CD4-positive, alpha-beta T cell treated with Interleukin-4 for 4 hours (primary cell): ENCODE data around the gene CYB561D2.
A peak's percentile ranks its signal among the peaks of the same experiment; 100 is the strongest.
"Not testable (repeated sequence)": the region's sequence is repeated elsewhere in the genome, so short reads cannot be mapped to it uniquely, and the experiment has no call there.

Experiments used
- DNase-seq: peaks from one replicate; pipeline ENCODE4 v3.0.0-alpha.2; 2020

Gene CYB561D2, protein sequence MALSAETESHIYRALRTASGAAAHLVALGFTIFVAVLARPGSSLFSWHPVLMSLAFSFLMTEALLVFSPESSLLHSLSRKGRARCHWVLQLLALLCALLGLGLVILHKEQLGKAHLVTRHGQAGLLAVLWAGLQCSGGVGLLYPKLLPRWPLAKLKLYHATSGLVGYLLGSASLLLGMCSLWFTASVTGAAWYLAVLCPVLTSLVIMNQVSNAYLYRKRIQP

DNA sequence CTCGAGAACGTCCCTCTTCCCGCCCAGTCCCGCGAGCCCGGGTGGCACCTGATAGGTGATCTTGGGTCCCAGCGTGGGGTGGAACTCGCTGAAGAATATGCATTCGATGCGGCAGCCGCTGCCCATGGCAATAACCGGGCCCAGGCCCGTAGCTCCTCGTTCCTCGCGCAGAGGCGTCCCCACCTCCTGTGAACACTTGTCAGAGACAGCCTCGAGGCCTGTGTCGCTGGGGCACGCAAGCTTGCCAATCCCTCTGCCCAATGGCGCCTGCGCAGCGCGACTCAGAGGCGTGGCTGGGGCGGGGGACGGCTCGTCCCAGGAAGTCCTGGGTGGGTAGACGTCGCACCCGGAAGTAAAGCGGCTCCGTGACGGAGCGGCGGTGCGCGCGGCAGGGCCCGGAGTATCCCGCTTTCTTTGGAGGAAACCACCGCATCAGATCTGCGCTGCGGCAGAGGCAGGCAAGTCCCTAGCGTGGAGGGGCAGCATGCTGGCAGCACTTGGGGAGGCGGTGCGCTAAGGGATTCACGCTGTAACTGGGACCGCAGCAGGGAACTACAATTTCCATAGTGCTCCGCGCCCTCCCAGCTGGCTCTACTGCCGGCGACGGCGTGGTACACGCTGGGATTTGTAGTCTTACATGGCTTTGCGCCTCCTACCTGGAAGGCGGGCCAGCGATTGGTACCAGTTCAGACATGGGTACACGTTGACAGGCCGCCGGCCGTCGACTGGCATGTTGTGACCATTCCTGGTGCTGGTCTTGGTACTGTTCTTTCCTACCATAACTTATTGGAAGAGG, at the start of gene CYB561D2, which contains the start of gene NPRL2:
TSS of gene CYB561D2 (plus strand) at position 336 of the 796 bp plus-strand sequence. CDS start 572 bp downstream, outside the sequence.
TSS of gene NPRL2 (minus strand) at position 249 of the 796 bp plus-strand sequence. CDS start at position 126, 123 bp downstream.
- peak; percentile 98 for DNase-seq

DNA sequence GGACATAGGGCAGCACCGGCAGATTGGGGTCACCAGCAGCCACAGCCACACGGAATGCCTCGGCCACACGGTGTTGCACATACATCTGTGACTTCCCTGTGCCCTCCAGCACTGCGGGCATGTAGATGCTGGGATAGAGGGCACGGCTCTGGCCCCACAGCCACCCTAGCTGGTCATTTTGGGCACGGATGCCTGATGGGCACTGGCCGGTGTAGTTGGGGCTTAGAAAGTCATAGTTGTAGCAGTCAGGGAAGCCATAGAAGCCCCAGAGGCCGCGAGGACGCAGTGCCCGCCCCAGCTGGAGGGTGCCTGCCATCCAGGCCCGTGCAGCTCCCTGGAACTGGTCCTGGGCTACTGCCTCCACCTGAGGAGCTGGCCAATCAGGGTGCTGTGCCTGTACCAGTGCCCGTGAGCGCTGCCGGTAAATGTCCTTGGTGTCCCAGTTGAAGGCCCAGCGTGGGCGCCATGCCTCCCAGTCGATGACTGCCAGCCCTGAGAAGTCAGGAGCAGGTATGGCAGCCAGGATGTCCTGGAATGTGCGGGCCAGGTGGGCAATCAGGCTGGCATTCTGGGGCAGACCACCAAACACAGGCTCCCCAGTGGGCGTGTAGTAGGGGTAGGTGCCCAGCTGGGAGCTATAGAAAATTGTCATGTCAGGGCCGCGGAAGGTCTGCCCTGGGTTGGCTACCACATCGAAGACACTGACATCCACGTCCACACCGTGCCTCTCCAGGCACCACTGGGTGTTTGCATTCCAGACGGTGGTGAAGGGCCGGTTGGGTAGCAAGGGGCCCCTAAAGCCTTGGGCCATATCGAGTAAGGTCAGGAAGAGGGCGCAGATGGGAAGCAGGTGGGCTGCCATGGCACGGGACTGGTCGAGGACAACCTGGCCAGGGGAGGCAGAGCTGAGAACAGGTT, 48.3 kb upstream of the CYB561D2 start:
- DNase-seq, result no peak

DNA sequence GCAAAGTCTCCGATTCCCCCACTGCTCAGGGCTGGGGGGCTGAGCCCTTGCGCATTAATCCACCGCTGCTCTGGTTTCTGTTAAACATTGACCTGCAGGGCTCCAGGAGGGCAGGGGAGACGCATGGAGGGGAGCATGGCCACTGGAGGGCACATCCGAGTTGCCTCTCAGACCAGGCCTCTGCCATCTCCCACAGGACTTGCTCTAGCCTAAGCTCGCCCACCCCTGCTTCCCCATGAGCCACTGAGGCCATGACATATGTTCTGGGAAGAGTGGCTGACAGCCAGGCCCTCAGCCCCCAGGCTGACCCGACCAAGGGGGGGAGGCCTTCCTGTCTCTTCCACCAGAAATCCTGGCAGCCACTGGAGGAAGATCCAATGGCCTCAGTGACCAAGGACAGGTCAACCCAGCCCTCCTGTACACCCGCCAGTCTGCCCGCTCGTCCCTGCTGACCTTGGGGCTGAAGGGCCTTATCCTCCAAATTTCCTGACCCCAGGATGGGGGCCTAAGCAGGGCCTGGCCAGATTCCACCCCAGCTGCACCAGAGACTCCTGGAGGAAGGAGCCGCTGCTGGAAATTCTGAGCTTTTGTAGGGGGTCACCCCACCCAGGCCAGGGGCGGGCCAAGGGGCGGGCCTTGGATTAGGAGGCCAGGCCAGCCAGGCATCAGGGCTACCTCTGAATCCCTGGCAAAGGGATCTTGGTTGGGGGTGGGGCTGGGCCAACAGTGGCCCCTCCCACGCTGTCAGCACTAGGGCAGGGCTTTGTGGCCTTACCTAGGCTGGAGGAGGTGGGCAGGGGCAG, 47.4 kb upstream of the CYB561D2 start, which contains the start of gene HYAL1:
TSS of gene HYAL1 (minus strand) at position 562 of the 803 bp plus-strand sequence. CDS start 618 bp downstream, outside the sequence.
- DNase-seq, result no peak

DNA sequence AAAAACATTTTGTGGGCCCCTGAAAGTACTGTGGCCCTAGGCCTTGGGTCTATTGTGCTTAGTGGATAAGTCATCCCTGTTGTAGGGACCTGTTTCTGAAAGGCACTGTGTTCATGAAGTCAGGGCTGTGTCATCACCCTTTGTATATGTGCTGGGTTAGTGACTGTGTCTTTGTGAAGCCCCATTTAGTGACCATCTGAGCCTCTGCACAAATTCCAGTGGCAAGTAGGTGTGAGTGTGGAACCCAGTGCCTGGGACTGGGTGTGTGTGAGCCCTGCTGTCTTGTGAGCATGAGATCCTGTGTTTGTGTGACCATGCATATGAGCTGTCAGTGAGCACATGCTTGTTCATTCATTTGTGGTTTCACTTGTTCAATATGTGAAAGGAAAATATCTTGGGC, 46.1 kb upstream of the CYB561D2 start:
- no peak for DNase-seq

DNA sequence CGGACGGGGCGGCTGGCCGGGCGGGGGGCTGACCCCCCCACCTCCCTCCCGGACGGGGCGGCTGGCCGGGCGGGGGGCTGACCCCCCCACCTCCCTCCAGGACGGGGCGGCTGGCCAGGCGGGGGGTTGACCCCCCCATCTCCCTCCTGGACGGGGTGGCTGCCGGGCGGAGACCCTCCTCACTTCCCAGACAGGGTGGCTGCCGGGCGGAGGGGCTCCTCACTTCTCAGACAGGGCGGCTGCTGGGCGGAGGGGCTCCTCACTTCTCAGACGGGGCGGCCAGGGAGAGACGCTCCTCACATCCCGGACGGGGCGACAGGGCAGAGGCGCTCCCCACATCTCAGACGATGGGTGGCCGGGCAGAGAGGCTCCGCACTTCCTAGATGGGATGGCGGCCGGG, 38.6 kb upstream of the CYB561D2 start:
- not testable (repeated sequence) for DNase-seq

DNA sequence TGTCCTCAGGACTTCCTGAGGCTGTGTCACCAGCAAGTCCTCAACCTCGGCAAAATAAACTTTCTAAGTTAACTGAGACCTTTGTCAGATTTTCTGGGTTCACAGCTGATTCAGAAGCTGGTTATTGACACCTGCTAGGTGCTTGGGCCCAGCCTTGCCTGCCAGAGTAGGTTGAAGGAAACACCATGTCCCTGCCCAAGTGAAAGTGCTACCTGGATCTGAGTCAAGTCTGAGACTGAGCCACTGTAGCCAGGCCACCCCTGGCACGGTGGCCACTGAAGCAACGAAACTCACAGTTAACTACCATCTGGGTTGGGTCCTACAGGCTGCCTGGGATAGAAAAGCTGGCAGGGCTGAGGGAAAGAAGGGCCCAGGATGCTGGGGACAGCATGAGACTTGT, 36.3 kb upstream of the CYB561D2 start:
- no peak for DNase-seq

DNA sequence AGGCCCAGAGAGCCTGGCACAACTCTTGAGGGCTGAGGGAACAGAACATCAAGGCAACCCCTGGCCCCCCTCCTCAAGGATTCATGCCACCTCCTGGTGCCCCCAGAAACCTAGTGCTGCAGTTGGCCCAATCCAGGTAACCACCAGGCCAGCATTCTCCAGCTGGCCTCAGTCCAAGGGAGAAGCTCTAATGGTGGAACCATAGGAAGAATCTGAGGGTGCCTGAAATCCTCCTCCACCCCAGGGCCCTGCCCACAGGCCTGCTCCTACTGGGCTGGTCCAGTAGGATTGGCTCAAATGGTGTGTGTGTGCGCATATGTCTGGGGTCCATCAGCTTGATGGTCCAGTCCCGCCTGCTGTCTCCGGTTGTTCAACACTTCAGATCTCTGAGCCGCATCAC, 35.8 kb upstream of the CYB561D2 start:
- DNase-seq, result no peak

DNA sequence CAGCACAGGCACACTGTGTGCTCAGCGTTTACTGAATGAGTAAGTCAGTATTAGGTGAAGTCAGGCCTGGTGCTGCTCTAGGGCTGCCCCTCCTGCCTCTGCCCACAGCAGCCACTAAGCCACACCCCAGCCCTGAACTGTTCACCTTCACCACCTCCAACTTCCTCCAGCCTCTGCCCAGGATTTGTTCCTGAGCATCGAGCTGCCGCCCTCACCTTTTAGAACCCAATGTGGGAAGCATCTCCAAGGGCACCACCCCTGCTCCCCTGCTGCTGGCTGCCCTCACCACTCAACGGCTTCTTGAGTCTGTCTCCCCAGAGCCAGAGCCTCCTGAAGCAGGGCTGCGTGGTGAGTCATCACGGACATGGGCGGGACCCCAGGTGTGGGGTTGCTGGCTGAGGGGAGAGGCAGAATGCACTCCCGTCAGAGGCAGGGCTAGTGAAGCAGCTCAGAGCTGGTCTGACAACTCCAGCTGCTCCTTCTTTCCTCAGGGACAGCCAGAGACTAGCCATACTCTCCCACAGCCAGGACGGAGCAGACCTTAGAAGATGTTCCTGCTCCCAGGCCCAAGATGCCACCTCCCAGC, 33.9 kb upstream of the CYB561D2 start:
- DNase-seq, result peak; percentile 86

DNA sequence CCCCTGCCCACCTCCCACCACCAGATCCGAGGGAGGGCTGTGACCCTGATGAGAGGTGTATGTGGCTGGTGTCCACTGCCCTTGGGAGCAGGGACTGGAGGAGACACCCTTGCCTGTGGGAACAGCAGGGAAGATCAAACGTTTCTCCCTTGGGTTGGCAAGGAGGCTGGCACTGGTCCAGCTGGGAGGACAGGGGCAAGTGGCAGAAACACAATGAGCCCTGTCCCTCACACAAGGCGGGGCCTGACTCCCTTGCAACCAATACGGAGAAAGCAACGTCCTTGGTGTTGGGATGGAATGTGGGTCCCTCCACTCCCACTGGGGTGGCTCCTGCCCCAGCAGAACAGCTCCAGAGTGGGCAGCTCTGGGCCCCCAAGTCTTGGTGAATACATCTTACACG, 33.4 kb upstream of the CYB561D2 start:
- DNase-seq, result no peak

DNA sequence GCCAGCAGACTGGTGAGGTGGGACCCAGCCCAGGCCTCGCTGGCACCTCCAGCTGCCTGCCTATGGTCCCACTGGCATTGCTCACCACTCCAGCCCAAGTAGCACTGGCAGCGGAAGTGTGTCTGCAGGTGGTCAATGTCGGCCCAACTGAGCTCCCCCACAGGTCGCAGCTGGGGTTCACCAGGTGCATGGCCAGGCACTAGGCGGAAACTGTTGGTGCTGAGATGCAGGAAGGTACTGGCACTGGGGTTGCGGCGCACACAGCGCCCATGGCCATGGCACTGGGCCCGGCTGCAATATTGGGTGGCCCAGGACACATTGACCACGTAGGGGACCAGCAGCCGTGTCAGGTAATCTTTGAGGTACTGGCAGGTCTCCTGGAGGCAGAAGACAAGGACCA, 32.5 kb upstream of the CYB561D2 start:
- DNase-seq, result no peak

DNA sequence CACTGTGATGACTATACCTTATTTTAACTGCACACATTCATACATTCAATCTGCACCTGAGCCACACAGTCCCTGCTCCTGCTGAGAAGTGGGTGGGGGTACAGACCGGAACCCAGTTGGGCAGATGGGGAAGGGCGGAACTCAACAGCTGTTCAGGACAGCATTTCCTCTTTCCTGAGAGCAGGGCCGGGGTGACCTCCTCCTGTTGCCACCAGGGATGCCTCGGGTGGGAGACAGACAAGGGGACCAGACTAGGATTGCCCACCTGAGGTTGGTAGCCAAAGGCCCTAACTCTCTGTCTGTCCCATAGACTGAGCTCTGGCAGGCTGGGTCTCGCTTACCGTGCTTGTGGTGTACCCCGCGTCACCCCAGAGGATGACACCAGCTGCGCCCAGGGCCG, 32.0 kb upstream of the CYB561D2 start:
- no peak for DNase-seq

DNA sequence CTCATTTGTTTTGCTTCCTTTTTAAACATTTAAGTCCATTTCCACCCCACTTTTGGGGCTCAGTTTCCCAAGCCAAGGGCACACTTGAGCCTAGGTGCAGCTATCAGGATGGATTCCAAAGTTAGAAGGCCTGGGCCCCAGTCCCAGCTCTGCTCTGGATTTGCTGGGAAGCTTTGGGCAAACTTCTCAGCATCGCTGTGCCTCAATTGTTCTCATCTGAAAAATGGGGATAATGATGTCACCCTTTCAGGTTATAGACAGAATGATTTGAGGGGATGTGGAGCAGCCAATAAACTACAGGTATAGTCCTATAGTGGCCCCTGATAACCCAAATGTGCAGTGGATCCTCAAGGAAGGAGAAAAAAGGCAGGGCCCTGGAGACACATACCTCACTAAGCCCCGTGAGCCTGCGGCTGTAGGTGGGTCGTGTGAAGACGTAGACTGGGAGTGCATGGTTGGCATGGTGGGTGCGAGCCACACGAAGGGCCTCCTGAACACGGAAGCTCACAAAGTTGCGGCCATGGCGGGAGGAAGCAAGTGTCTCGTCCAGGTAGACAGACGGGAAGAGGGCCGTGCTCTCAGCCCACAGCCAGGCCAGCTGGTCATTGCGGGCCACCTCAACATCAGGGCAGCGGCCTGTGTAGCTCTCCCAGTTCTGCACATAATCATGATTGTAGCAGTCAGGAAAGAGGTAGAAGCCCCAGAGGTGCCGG, 31.3 kb upstream of the CYB561D2 start:
- DNase-seq, result no peak

DNA sequence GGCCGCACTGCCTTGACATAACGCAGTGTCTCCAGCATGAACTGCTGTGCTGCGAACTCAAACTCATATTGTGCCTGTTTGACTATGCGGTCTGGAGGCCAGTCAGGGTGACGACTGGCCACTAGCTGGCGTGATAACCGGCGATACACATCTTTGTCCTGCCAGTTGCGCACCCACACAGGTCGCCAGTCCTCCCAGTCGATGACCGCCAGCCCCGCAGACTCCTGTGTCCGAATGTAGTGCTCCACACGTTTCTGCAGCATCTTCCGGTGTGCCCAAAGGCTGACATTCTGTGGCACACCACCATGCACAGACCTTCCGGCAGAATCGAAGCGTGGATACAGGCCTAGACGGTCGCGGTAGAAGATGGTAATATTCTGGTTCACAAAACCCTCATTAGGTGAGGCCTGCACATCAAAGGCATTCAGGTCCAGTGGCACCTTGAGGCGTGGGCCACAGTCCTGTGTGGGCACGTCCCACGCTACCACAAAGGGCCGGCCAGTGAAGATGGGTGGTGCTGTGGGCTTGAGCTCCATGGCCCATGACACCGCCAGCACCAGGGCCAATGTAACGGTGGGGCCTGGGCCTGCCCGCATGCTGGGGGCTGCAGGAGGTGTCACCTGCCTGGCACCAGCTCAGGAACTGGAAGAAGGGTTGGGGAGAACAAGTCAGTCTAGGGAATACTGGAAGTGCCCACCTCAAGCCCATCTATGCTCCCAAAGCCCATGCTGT, 30.6 kb upstream of the CYB561D2 start:
- DNase-seq, result no peak

DNA sequence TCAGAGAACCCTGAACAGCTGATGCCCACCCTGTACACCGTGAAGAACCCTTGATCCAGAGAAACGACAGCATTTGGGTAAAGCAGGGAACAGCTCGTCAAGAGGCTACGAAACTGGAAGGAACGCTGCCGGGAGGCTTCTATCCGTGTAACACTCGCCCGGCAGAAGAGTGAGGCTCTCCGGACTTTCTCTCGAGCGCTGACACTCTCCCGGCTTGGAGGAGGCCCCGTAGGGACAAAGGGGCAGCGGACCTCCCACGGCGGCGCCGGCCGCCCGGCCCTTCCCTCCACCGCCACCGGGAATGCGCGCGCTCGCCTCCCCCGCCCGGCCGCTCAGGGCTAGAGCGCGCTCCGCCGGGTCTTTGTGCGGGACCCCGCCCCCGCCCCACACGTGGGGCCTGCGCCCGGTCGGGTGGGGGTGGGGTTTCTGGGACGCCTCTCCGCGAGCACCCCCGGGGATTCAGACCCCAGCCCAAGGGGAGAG, 29.8 kb upstream of the CYB561D2 start:
- peak; percentile 48 for DNase-seq

DNA sequence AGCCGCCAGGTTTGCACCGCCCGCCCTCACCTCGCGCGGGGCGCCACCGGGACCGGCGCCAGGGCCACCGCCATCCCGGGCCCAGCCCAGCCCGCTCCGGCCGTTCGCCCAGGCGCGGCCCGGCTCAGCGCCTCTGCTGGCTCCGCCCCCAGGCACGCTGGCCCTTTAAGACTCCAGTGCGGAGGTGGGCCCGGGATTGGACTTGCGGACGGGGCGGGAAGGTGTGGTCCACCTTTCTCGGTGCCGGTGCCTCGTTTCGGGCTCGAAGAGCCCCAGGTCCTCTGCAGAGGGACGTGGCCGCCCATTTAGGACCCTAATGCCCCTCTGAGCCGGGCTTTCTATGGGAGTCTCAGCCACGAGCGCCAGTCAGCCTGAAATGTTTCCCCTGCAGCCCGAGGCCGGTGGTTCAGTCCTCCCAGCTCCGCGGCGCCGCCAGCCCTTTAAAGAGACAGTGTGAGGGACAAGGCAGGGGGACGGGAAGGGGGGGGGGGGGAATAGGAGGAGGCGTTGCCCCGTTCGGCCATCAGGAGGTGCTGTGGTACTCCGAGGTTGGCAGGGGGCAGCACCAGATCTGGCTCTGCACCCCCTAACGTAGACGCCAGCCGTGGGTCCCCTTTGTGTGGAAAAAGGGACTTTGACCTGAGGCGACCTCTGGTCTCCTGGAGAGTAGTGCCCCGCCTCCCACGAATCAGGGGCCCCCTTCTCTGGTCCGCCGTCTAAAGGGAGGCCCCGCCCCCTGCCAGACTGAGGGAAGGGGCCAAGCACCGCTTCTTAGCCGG, 29.1 kb upstream of the CYB561D2 start:
- peak; percentile 76 for DNase-seq

DNA sequence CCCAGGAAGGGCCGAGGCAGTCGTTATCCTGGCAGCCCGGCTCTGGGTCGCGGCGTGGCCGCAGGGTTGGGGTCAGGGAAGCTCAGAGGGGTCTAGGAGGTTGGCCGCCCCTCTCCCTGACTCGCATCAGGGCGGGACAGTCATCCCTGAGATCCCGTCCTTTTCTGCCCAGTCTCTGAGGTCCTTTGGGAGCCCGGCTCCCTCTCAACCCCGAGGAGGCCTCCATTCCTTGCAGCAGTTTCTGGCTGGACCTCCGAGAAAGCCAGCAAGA, 28.6 kb upstream of the CYB561D2 start:
- no peak for DNase-seq

DNA sequence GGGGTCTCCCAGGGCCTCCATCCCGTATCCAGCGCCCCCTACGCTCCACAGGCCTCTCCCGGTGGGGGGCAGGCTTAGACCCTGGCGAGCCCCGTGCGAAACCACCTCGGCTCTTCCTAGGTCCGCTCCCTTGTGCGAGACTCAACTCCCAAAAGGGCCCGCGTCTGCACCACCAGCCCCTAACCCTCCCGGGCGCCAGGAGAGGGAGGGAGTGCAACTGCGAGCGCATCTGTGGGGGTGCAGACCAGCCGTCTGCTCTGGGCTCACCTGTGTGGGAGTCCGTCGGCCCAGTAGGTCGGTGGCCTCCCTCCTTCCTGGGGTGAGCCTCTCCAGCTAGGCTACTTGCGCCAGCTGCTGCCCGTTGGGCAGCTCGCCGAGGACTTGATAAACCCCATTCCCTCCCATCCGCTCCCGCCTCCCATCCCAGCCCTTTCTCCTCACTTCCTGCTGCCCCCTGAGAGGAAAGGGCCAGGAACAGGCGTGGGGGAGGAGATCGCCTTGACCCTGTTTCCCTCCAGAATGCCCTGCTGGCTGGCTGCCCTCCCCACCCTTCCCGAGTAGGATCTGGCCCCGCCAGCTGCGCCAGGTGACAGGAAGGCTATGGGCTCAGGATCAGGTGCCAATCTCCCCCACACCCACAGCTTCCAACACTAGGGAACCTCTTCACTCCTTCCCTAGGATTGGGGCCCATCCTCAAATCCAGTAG, 28.1 kb upstream of the CYB561D2 start, which contains the start of gene HYAL2:
TSS of gene HYAL2 (minus strand) at position 360 of the 706 bp plus-strand sequence. CDS start 2,256 bp downstream, outside the sequence.
- no peak for DNase-seq

DNA sequence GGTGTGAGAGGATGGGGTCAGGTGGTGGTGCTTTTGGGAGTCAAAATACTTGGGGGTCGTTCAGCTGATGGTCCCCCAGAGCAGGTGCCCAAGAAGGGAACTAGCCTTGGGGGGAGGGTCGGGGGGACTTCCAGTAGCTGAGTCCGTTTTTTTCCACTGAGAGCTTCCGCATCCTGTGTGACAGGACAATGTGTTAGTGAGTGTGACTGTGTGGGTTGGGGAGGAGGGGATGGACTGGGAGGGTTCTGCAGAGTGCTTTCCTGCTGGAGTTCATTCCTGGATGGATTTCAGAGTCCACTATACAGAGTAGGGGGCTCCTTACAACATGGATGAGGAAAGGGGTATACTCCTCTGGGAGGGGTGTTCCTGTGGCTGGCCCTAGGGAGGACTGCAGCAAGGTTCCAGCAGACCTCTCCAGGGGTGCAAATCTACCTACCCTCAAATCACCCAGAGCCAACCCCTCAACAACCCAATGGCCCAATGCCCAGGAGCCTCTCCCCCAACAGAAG, 27.5 kb upstream of the CYB561D2 start:
- DNase-seq, result no peak
